CD4-positive, alpha-beta T cell treated with Interleukin-15 for 4 hours (primary cell): ENCODE results near the gene FAM181A.
A peak's percentile ranks its signal among the peaks of the same experiment; 100 is the strongest.

ENCODE experiments used
- DNase-seq: peaks from one replicate; pipeline ENCODE4 v3.0.0-alpha.2; 2020; ENCODE audit warnings: low spot score

Gene FAM181A

DNA sequence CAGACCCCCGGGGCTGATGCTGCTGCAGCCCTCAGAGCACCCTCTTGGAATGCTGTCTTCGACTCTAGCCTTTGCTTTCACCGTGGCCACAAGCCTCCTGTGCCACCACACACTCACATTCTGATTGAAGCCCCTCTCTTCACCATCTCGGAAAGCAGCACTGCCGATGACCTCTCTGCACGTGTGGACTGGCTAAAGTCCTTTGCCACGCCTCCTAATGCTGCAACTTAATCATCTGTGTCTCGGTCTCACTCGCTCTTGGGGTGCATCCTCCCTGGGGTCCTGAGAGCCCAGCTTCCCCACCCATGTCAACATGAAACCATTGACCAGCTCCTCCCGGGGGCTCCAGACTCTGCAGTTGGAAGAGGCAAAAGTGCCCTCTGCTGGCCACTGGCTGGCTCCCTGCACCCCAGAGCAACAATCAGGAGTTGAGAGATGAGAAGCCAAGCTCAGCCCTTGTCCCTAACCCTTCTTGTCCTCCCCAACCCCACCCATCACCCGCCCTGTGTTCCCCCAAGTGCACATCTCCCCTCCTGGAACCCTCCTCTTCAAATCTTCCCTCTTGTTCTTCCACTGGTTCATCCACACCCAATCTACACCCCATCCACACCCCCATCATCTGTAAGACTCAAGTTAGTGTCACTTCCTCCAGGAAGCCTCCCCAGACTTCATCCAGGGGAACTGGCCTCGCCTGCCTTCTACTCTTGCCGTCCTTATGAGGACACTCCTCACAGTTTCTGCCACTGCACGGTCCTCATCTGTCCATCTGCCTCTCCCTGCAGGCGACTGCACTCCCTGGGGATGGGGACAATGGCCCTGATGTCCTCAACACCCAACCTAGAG lies 23.6 kb upstream of the FAM181A start:
- DNase-seq = no peak

- DNase-seq = no peak
Measured at GRCh38 chr14:93905623-93906022, 21.5 kb upstream of the FAM181A start.

GRCh38 chr14:93906341-93907329 lies 20.5 kb upstream of the FAM181A start:
- peak; percentile 56 for DNase-seq

GRCh38 chr14:93909429-93910128 lies 17.6 kb upstream of the FAM181A start:
- no peak for DNase-seq

DNA sequence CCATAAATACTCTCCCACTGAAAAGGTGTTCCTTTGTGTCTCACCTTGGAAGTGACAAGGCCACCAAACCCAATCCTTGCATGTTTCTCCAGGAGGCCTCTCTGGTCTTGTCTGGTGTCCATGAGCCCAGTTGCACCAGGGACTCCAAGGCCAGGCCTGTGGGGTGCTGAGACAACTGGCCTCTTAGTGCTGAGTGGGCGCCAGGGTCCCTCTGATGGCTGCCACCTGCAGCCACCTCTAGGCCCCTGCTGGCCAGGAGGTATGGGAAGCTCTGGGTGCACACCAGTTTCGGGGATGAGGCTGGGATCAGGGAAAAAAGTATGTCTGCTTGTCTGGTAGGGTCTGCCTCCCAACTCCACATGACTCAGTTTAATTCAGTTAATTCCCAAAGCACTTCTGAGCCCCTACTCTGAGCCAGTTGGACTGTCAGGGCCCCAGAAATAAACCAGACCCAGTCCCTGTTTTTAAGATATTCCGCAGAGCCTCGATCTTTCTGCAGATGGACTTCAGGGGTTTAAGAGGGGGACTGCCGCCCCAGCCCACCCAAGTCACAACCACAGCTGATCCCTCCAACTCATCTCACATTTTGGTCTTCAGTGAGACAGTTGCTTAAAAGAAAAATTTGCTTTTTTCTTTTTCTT lies 15.0 kb upstream of the FAM181A start:
- no peak for DNase-seq

GRCh38 chr14:93912782-93913181 lies 14.4 kb upstream of the FAM181A start:
- DNase-seq = no peak

DNA sequence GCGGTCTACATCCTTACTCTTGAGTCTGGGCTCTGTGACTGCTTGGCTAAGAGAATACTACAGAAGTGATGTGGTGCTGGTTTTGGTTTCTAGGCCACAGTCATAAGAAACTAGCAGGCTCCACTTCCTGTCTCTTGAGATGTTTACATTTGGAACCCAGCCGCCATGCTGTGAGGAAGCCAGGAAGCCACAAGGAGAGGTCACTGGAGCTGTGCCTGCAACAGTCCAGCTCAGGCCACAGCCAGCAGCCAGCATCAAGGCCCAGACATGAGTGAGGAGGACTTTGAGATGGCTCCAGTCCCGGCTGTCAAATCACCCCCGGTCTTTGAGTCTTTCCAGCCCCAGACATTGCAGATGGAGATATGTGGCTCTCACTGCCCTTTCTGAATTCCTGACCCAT lies 12.9 kb upstream of the FAM181A start:
- no peak for DNase-seq

- DNase-seq = no peak
Measured at GRCh38 chr14:93915070-93915705, 12.0 kb upstream of the FAM181A start.

- DNase-seq = no peak
Measured at GRCh38 chr14:93915800-93916199, 11.3 kb upstream of the FAM181A start.

DNA sequence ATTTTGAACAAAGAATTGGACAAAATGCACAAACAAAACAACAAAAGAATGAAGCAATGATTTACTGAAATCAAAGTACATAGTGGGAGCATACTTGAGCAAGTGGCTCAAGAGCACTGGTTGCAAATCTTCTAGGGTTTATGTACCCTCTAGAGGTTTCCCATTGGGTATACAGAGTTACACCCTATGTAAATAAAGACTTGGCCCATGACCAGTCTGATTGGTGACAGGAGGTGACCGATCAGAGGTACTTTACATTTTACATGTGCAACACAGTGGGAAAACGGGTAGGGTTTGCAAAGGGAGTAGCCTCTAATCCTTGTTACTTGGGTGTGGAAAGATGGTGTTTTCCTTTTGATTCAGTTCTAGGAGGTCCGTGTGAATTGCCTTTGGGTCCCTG lies 10.6 kb upstream of the FAM181A start:
- DNase-seq = no peak

DNA sequence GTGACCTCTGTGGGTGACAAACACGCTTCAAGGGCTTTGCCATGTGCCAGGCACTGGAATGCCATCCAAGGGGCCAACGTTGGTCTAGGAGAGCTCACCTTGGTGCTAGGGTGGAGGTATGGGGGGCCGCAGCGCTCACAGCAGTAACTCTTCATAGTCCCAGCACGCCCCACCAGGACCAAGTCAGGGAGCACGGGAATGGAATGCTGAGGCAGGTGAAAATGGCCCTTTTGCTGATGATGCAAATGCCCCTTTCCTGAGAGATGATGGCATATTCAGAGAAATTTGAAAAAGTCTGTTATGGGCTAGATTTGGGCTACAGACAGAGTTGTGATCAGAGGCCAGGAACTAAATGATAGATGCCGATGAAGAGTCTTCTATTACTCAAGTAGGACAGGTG lies 10.0 kb upstream of the FAM181A start:
- no peak for DNase-seq

DNA sequence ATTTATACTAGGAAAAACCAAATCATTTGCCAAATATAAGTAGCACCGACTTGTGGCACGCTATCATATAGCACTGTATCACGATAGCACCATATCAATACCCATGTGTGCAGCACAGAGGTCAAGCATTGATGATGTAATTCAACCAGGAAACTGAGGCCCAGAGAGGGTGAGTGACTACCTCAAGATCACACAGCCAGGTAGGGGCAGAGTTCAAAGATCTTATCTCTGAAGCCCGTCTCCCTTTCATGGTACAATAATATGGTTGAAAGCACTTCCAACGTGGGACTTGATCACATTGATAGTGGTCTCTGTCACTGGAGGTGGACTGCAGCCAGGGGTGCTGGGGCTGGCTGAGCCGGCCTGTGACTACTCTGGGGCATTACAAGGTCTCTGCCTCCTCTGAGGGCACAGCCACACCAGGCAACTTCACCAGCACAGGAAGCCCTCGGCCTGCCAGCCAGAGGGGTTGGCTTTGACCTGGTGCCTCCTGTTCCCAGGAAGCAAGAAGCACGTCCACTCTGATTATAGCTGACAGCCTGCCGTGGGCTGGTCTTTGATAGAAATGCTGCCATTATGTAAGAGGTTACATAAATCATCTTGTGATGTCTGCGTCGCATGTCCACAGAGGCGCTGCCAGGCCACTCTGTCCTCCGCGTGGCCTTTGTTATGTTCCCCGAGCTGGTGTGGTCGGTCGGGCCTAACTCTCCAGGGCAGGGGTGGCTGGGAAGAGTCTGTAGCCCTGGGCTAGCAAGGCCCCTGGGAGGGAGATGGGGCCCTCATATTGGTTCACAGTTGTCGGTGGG lies 5.9 kb upstream of the FAM181A start:
- no peak for DNase-seq

GRCh38 chr14:93923626-93924025 lies 3.5 kb upstream of the FAM181A start:
- no peak for DNase-seq

DNA sequence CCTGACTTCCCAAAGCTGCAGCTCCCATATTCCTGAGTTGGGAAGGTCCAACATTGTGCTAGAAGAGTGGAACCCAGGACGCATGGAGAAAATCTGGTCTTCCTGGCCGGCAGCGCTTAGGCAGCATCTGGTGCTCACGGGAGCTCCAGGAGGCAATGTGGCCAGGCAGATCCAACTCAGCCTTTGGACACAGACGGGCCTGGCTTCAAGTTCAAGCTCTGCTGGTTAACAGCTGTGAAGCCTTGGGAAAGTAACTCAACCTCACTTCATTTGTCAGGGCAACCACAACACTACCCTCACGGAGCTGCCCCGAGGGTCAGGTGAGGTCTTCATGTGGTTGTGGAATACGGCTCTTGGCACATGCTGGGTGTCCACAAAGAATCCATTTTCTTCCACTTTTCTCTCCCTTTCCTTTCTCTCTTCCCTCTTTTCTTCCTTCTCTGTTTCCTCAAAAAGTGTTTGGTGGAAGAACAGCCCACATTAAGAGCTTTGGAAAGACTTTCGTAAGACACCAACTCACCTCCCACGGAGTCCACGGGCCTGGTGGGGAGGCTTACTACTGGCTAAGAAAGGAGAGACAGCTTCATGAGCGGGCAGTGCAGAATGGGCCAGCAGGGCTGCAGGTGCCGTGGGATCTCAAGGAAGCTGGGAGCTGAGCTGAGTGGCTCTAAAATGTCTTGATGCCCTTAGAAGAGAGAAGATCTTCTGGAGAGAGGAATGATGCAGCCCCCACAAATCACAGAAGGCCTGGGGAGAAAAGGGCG lies 2.4 kb upstream of the FAM181A start:
- no peak for DNase-seq

DNA sequence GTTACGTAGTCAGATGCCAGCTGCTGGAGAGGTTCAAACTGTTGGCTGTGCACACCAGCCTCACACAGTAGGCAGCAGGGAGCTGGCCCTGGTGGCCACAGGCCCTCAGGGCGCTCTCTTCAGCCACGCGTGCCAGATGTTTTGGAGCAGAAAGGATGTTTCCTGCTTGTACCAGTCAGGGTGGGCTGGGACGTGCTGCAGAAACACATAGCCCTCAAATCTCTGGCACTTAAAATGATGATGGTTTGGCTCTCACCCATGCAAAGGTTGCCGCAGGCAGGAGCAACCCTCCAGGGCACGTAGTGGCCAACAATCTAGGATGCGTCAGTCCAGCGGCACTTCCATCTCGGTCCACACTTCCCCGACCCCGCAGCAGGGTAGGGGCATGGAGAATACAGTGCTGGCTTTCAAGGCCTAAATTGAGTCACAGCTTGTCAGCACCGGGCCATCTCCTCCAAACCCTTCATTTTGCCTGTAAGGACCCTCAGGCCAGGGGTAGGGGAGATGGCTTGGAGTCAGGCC lies 1.7 kb upstream of the FAM181A start:
- DNase-seq = no peak

DNA sequence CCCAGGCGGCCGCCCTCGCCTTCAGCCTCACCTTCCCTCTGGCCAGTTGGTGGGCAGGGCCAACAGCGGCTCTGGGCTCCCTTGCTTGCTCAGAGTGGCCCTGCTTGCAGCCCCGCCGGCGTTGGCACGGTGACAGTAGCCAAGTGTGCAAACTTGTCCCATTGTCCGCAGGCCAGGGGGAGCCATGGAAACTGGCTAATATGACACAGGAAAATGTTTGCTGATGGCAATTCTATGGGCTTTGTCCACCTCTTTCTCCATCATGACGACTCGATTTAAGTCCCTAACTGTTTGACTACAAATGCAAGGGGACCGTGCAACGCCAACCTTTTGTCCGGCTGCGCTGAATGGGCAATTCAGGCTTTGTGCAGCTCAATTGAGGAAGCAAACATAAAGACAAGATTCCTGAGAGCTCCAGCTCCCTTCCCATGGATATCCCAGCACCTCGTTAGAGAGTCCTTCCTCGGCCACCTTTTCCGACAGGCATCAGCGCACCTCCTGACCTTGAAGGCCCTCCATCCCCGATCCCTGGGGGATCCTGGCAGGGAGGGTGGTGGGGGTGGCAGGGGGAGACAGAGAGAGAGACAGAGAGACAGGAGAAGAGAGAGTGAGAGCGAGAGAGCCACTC lies 785 bp upstream of the FAM181A start:
- DNase-seq = no peak

GRCh38 chr14:93927800-93928145 lies 629 bp downstream of the FAM181A start:
- no peak for DNase-seq

DNA sequence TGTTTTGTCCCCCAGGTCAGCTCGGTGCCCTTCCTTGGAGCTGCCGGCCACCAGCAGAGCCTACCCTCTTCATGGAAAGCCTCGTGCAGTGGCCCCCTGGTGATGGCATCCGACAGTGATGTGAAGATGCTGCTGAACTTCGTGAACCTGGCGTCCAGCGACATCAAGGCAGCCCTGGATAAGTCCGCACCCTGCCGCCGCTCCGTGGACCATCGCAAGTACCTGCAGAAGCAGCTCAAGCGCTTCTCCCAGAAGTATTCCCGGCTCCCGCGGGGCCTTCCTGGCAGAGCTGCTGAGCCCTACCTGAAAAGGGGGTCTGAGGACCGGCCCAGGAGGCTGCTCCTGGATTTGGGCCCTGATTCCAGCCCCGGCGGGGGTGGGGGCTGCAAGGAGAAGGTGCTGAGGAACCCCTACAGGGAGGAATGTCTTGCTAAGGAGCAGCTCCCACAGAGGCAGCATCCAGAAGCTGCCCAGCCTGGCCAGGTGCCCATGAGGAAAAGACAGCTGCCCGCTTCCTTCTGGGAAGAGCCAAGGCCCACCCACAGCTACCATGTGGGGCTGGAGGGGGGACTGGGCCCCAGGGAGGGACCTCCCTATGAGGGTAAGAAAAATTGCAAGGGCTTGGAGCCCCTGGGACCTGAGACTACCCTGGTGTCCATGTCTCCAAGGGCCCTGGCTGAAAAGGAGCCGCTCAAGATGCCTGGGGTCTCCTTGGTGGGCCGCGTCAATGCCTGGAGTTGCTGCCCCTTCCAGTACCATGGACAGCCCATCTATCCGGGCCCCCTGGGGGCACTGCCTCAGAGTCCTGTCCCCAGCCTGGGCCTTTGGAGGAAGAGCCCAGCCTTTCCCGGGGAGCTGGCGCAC lies 1.3 kb downstream of the FAM181A start:
- DNase-seq = no peak
